ENCODE data around the gene DNM3.

Gene DNM3

DNA sequence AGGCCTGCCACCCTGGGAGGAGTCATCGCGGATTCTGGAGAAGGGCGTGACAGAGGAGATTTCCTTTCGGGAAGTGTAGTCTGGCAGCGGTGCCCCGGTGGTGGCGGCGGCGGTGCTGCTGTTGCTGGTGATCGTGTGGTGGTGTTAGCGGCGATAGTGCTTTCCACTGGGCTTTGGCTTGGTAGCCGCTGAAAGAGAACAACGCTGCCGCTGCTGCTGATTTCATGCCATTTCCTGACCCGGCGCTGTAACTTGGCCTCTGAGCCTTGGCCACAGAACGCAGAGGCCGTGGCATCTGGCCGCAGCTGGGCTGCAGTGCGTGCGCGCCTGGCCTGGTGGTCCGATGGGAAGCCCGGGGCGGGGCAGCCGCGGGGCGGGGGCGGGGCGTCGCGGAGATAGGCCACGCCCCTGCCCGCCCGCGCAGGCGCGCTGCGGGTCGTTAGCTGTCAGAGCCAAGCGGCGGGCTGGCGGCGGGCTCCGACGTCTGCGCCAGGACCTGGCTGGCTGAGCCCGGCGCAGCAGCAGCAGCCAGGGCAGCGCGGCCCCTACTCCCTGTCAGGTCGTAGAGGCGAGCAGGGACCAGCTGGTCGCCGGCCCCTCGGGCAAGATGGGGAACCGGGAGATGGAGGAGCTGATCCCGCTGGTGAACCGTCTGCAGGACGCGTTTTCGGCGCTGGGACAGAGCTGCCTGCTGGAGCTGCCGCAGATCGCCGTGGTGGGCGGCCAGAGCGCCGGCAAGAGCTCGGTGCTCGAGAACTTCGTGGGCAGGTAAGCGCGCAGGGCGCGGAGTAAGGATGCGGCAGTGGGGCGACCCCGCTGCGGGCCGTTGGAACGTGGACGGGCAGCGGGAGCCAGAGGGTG lies at the start of gene DNM3:
DNM3 (plus strand) TSS at position 449 of the 861 bp plus-strand sequence; CDS start at position 608, 159 bp downstream.
- DNase-seq (ENCODE audit: low read depth) = peak; percentile 78

GRCh38 chr1:171792656-171793369 lies 48.5 kb upstream of the DNM3 start:
- no peak overlapping the region for H3K4me3 ChIP-seq (ENCODE audit: low read length)
- TF ChIP-seq CTCF (IDR thresholded peaks at IDR 0.05; ENCODE audit: insufficient read depth, low read depth, low read length, missing control alignments) = no peak
- no peak for DNase-seq (ENCODE audit: low read depth)

More for the DNA sequence above, at the start of gene DNM3:
- TF ChIP-seq CTCF (IDR thresholded peaks at IDR 0.05; ENCODE audit: insufficient read depth, low read depth, low read length, missing control alignments) = no peak
- H3K4me3 ChIP-seq (ENCODE audit: low read length) = peak within 1 kb of the TSS; percentile 78

DNA sequence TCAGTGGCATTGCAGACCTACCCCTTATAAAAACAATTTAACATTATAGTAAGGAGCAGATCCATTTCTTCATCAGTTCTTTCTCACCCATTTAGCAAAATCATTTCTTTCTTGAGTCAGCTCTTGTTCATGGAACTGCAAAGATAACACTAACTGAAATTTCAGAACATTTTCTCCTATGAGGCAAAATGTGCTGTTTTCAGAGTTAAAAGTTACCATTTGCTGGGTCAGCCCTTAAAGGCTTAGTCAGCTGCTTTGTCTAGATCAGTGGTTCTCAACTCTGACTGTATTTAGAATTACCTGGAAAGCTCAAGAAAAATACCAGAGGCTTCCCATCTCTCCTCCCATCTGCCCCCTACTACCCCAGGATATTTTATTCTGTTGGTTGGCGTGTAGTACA lies 47.7 kb upstream of the DNM3 start:
- DNase-seq (ENCODE audit: low read depth) = no peak
- TF ChIP-seq CTCF (IDR thresholded peaks at IDR 0.05; ENCODE audit: insufficient read depth, low read depth, low read length, missing control alignments) = no peak
- no peak overlapping the region for H3K4me3 ChIP-seq (ENCODE audit: low read length)

GRCh38 chr1:171794085-171794484 lies 47.2 kb upstream of the DNM3 start:
- no peak overlapping the region for H3K4me3 ChIP-seq (ENCODE audit: low read length)
- no peak for TF ChIP-seq CTCF (IDR thresholded peaks at IDR 0.05; ENCODE audit: insufficient read depth, low read depth, low read length, missing control alignments)
- peak; percentile 82 for DNase-seq (ENCODE audit: low read depth)

DNA sequence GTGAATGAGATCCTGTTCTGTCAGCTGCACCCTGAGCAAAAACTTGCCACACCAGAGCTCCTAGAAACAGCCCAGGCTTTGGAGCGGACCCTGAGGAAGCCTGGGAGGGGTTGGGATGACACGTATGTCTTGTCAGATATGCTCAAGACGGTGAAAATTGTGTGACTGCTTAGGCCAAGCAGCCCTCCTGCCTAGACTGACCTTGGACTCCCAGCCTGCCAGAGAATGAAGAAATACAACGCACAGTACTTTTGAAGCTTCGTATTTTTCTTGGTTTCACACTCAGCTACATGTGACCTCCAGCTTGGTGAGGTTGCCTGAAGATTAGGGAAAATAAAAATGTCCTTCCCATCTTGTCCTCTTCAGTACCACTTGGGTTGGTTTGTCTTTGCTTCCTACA lies 44.7 kb upstream of the DNM3 start:
- no peak for DNase-seq (ENCODE audit: low read depth)
- no peak for TF ChIP-seq CTCF (IDR thresholded peaks at IDR 0.05; ENCODE audit: insufficient read depth, low read depth, low read length, missing control alignments)
- no peak overlapping the region for H3K4me3 ChIP-seq (ENCODE audit: low read length)

- no peak for DNase-seq (ENCODE audit: low read depth)
- H3K4me3 ChIP-seq (ENCODE audit: low read length) = no peak overlapping the region
- no peak for TF ChIP-seq CTCF (IDR thresholded peaks at IDR 0.05; ENCODE audit: insufficient read depth, low read depth, low read length, missing control alignments)
Measured at GRCh38 chr1:171798311-171798710, 43.0 kb upstream of the DNM3 start.

All from epithelial cell of esophagus (primary cell).